NCI-H526 treated with DMSO at 0.1 percent for 48 hours (cell line): ENCODE data around the gene HSPA9.

Source experiments
- DNase-seq: peaks from one replicate; lab custom pipeline; 2025; lab: John Stamatoyannopoulos, UW

Gene HSPA9

GRCh38 chr5:138595180-138595795 is 20.1 kb upstream of the HSPA9 start:
- no peak for DNase-seq

GRCh38 chr5:138594305-138595058 is 19.3 kb upstream of the HSPA9 start:
- no peak for DNase-seq

- no peak for DNase-seq
These were observed 13.0 kb upstream of the HSPA9 start for GRCh38 chr5:138588013-138588788.

GRCh38 chr5:138585157-138585556 is 10.0 kb upstream of the HSPA9 start:
- DNase-seq = no peak

GRCh38 chr5:138583984-138584637 is 8.9 kb upstream of the HSPA9 start:
- DNase-seq = no peak

GRCh38 chr5:138582959-138583358 is 7.8 kb upstream of the HSPA9 start:
- no peak for DNase-seq

GRCh38 chr5:138580777-138581176 is 5.6 kb upstream of the HSPA9 start:
- DNase-seq = no peak

GRCh38 chr5:138580001-138580400 is 4.8 kb upstream of the HSPA9 start:
- no peak for DNase-seq

GRCh38 chr5:138579517-138579863 is 4.3 kb upstream of the HSPA9 start:
- DNase-seq = no peak

- DNase-seq = no peak
These were observed 2.3 kb upstream of the HSPA9 start for GRCh38 chr5:138577452-138577851.

GRCh38 chr5:138574744-138575193 is 432 bp downstream of the HSPA9 start:
- no peak for DNase-seq

- no peak for DNase-seq
These were observed 1.1 kb downstream of the HSPA9 start for GRCh38 chr5:138573949-138574670.

GRCh38 chr5:138573223-138573622 is 2.0 kb downstream of the HSPA9 start:
- DNase-seq = no peak

GRCh38 chr5:138570871-138571270 is 4.3 kb downstream of the HSPA9 start:
- DNase-seq = no peak

GRCh38 chr5:138569782-138570181 is 5.4 kb downstream of the HSPA9 start:
- DNase-seq = no peak

- DNase-seq = no peak
These were observed 7.0 kb downstream of the HSPA9 start for GRCh38 chr5:138568061-138568824.

- DNase-seq = no peak
These were observed 8.4 kb downstream of the HSPA9 start for GRCh38 chr5:138566792-138567191.

- DNase-seq = no peak
These were observed 9.9 kb downstream of the HSPA9 start for GRCh38 chr5:138565100-138565821.

- DNase-seq = no peak
These were observed 11.0 kb downstream of the HSPA9 start for GRCh38 chr5:138564242-138564641.

GRCh38 chr5:138563340-138564118 is 11.7 kb downstream of the HSPA9 start:
- no peak for DNase-seq
